Ishikawa (cell line): ENCODE data around the gene DLL4.

Experiments used
- CEBPB ChIP-seq: IDR thresholded peaks from 2 replicates; pipeline ENCODE4 v1.6.1; 2012
- CREB1 ChIP-seq: IDR thresholded peaks from 2 replicates; pipeline ENCODE4 v1.6.1; 2012; ENCODE audit warnings: low read depth
- EGR1 ChIP-seq: IDR thresholded peaks from 2 replicates; pipeline ENCODE4 v1.6.1; 2012
- EP300 ChIP-seq: IDR thresholded peaks from 2 replicates; pipeline ENCODE4 v1.6.1; 2012; ENCODE audit warnings: borderline replicate concordance
- FOXM1 ChIP-seq: IDR thresholded peaks from 2 replicates; pipeline ENCODE4 v1.6.1; 2012; ENCODE audit warnings: low read depth, borderline replicate concordance
- NFIC ChIP-seq: IDR thresholded peaks from 2 replicates; pipeline ENCODE4 v1.6.1; 2012
- RAD21 ChIP-seq: IDR thresholded peaks from 2 replicates; pipeline ENCODE4 v1.6.1; 2012; ENCODE audit warnings: low read depth
- REST ChIP-seq: IDR thresholded peaks from 2 replicates; pipeline ENCODE4 v1.6.1; 2012; ENCODE audit warnings: low read depth, mild to moderate bottlenecking
- TAF1 ChIP-seq: IDR thresholded peaks from 2 replicates; pipeline ENCODE4 v1.6.1; 2012; ENCODE audit warnings: low read depth, mild to moderate bottlenecking
- TCF12 ChIP-seq: IDR thresholded peaks from 2 replicates; pipeline ENCODE4 v1.6.1; 2012; ENCODE audit warnings: low read depth
- TEAD4 ChIP-seq: IDR thresholded peaks from 2 replicates; pipeline ENCODE4 v1.6.1; 2012
- USF1 ChIP-seq: IDR thresholded peaks from 2 replicates; pipeline ENCODE4 v1.6.1; 2012
- YY1 ChIP-seq: IDR thresholded peaks from 2 replicates; pipeline ENCODE4 v1.6.1; 2012; ENCODE audit warnings: low read depth
- ZBTB7A ChIP-seq: IDR thresholded peaks from 2 replicates; pipeline ENCODE4 v1.6.1; 2012; ENCODE audit warnings: low read depth
- TF ChIP-seq, protein P1 (sequence below): IDR thresholded peaks from 2 replicates; pipeline ENCODE4 v1.6.1; 2012

Gene DLL4

DNA sequence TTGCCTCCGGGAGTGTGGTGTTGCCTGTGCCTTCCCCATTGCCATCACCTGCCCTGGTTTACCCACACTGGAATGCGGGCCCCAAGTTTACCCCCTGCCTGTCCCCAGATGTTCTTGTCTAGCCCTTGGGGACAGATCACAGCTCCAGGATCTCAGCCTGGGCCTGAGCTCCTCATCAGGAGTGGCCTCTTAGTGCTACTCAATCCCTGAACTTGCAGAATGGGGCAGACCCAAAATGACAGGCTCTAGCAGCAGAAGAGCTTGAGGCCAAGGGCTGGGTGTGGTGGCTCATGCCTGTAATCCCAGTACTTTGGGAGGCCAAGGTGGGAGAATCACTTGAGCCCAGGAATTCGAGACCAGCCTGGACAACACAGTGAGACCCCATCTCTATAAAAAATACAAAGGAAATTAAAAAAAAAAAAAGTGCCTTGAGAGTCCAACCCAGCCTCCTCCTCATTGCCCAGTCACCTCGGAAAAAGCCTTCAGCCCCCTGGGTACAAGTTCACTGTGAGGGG, 28.0 kb downstream of the DLL4 start:
- TF ChIP-seq CREB1 (no peak), TCF12 (no peak), FOXM1 (no peak), RAD21 (no peak), NFIC (no peak), EGR1 (no peak), ZBTB7A (no peak; the same call in 1 of the 2 replicates), USF1 (no peak)

- peak; percentile 66; the same call in 1 of the 2 replicates for TF ChIP-seq FOXM1
- TF ChIP-seq USF1: peak; percentile 58
- TF ChIP-seq YY1: no peak
- TF ChIP-seq, protein P1, sequence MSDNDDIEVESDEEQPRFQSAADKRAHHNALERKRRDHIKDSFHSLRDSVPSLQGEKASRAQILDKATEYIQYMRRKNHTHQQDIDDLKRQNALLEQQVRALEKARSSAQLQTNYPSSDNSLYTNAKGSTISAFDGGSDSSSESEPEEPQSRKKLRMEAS: peak; percentile 79
- TF ChIP-seq CREB1: no peak
- TF ChIP-seq EP300: peak; percentile 91
- peak; percentile 9; the same call in 1 of the 2 replicates for TF ChIP-seq CEBPB
- TF ChIP-seq TEAD4: peak; percentile 65
- TF ChIP-seq TAF1: 0 out of 2 replicates have a peak, but pooled peaks have one; percentile 6
- TF ChIP-seq ZBTB7A: no peak; the same call in 1 of the 2 replicates
- TF ChIP-seq TCF12: peak; percentile 97
- peak; percentile 98 for TF ChIP-seq NFIC
- TF ChIP-seq REST: no peak
- TF ChIP-seq RAD21: no peak
- no peak for TF ChIP-seq EGR1
These were observed 28.5 kb downstream of the DLL4 start for GRCh38 chr15:40957581-40958051.

GRCh38 chr15:40958146-40958545, 29.0 kb downstream of the DLL4 start:
- TF ChIP-seq TEAD4 (peak; percentile 12; the same call in 1 of the 2 replicates), NFIC (no peak)

GRCh38 chr15:40958723-40959122, 29.6 kb downstream of the DLL4 start:
- TF ChIP-seq TCF12: no peak
- no peak for TF ChIP-seq CEBPB
- TF ChIP-seq ZBTB7A: no peak
- TF ChIP-seq FOXM1: no peak
- no peak for TF ChIP-seq RAD21

DNA sequence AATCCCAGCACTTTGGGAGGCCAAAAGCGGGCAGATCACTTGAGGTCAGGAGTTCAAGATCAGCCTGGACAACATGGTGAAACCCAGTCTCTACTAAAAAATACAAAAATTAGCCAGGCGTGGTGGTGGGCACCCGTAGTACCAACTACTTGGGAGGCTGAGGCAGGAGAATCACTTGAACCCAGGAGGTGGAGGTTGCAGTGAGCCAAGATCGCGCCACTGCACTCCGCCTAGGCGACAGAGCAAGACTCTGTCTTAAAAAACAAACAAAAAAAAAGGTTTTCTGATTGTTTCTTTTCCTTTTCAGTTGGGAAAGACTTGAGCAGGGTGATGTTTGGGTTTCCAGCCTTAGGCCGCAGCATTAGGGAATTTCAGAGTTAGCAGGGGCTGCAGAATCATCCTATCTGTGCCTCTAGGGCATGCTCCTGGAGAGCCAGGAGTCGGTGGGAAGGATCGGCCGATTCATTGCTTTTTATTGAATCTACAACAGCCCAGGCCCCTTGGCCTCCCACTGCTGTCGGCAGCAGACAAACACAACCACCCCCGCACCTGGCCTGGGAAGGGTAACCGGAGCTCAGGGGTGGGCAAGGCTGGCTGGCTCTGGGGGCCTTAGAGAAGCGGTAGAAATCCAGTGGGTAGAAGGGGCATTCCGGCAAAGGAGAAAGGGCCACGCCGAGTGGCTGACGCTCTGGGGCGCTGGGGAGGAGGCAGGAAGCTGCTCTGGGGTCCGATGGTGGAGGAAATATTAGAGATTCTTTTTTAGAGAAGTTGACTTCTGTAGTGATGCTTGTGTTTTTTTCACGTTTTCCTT, 30.4 kb downstream of the DLL4 start:
- TF ChIP-seq REST (no peak), RAD21 (no peak), EGR1 (peak; percentile 28; the same call in 1 of the 2 replicates)
- TF ChIP-seq, protein P1: no peak

DNA sequence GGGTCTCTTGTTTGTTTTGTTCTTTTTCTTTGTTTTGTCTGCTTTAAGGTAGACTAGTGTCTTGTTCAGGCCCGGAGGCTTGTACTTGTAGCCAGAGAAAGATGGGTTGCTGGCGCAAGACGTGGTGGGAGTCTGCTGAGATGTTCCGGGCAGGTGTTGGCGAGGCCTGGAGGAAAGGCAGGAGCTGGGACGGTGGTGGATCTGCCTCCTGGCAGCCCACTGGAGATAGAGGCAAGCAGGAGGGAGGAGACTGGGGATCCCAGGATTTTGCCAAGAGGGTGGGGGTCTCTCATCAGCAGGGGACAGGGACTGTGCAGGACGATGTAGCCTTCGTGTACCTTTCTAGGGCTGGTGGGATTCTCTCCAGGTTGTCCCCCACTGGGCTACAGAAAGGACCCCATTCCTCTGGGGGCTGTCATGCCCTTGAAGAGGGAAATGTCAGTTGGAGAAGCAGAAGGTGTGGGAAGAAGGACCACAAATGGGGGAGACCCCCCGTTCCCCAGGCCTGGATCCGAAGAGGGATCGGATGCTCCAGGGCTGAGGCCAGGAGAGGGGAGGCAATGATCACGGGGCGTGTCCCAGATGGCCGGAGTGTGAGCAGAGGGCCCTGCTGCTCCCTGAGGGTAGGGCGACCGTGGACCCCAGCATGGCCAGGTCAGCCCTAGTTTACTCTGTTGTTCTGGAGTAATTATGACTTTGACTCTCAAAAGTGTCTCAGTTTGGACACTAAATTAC, 31.2 kb downstream of the DLL4 start:
- TF ChIP-seq CEBPB: no peak
- TF ChIP-seq EP300: no peak
- TF ChIP-seq NFIC: no peak
- TF ChIP-seq TAF1: no peak
- TF ChIP-seq USF1: no peak
